GM18507 (cell line): ENCODE measurements around the gene VOPP1.
A peak's percentile ranks its signal among the peaks of the same experiment; 100 is the strongest.

Source experiments
- DNase-seq: peaks from one replicate; pipeline ENCODE4 v3.0.0; 2011; ENCODE audit warnings: low read depth; ENCODE audit not compliant: insufficient read length; ENCODE audit errors: extremely low spot score
- FAIRE-seq: peaks from 2 replicates; lab custom pipeline; 2011; peaks lifted over from hg19 to GRCh38; lab: Jason Lieb, UNC

VOPP1 gene

GRCh38 chr7:55536619-55537457 lies 35.5 kb downstream of the VOPP1 start:
- DNase-seq (no peak), FAIRE-seq (peak; percentile 56)

DNA sequence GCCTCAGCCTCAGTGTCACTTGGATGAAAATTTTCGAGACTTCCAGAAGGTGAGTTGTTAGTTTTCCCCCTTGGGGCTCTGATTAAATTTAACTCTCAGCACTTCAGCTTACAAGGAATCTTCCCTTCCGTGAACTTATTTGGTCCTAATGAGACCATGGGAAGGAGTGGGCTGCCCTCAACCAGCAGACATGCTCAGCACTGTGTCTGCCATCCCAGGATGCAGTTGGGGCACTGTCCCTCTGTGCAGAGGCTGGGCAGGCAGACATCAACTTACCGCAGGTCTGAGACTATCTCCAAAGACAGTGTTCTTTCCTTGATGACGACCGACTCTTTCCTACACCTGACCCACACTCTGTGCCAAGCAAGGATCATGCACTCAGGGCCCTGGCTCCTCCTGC lies 36.7 kb downstream of the VOPP1 start:
- DNase-seq: no peak
- peak; percentile 61 for FAIRE-seq

DNA sequence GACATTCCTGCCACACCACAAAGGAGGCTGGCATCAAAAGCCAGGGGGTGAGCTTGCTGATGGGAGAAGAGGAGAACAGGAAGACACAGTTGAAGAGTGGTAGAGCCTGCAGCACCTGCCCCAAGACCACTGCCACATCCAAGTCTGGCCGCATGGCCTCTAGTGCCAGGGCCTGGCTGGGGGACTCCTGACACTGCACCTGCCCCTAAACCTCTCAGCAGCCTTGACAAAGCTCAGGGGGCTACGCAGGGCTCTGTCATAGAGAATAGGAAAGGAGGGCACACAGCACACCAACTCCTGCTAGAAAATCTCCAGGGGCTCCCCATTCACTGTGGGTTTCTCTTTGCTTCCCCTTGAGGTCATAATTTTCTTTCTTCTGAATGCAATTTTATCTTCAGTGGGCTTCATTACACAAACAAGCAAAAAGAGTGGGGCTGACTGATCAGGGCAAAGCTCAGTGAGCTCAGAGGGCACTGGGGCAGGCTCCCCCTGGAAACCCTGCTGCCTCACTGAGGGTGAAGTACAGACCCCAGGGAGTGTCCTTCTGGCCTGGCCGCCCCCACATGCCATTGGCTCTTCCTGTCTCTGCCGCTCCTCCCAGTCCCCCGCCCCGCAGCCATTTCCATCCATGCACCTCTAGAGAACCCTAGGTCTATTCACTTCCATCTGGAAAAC lies 37.2 kb downstream of the VOPP1 start:
- no peak for DNase-seq
- FAIRE-seq: no peak

- peak; percentile 68 for DNase-seq
- peak; percentile 100 for FAIRE-seq
These were observed 37.9 kb downstream of the VOPP1 start for GRCh38 chr7:55534262-55534915.

DNA sequence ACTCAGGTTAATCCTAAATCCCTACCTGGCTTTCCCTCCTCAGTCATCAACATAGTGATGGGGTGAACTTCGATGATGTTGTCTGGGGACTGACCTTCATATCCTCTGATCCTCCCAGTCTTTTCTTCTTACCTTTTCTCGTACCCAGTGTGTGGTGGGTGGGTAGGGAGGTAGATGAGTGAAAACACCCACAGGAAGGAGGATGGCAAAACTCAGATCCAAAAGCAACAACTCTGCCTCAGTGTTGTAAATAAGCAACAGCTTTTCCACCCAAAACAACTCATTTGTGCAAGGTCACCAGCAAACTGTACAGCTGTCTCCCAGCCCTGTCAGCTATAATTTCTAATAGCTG lies 38.6 kb downstream of the VOPP1 start:
- FAIRE-seq: no peak
- no peak for DNase-seq

DNA sequence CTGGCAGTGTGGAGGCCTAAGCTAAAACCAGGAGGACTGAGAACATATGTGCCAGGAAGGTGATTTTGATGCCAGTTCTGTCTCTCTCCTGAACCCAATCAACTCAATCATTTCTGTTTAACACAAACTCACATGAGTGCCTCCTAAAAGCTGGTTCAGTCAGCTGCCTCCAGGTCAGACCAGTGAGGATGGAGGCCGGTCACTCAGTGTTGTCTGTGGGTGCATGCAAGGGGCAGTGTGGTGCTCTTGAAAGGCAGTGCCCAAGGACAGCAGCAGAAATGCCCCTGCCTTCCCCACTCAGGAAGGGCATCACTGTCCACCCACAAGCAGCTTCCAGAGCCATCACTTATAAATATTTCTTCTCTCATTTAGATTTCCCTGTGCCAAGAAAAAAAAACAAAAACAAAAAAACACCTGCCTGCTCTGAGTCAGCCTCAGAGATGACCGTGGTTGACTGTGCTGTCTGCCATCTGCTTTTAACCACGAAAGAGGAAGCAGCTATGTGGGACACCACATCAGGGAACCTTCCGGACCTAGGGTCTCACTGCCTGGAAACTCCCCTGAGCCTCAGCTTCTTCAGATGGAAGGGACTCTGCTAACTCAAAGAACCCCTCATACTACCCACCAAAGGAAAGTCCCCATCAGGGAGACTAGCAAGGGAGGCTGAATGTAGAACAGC lies 39.1 kb downstream of the VOPP1 start:
- peak; percentile 64 for DNase-seq
- peak; percentile 99 for FAIRE-seq

GRCh38 chr7:55532150-55532917 lies 40.0 kb downstream of the VOPP1 start:
- peak; percentile 88 for FAIRE-seq
- no peak for DNase-seq

GRCh38 chr7:55531536-55531935 lies 40.8 kb downstream of the VOPP1 start:
- DNase-seq (no peak), FAIRE-seq (no peak)

- DNase-seq: no peak
- peak; percentile 56 for FAIRE-seq
These were observed 45.0 kb downstream of the VOPP1 start for GRCh38 chr7:55527307-55527706.

- no peak for DNase-seq
- peak; percentile 58 for FAIRE-seq
These were observed 45.5 kb downstream of the VOPP1 start for GRCh38 chr7:55526770-55527169.

GRCh38 chr7:55526329-55526728 lies 46.0 kb downstream of the VOPP1 start:
- no peak for FAIRE-seq
- DNase-seq: no peak

DNA sequence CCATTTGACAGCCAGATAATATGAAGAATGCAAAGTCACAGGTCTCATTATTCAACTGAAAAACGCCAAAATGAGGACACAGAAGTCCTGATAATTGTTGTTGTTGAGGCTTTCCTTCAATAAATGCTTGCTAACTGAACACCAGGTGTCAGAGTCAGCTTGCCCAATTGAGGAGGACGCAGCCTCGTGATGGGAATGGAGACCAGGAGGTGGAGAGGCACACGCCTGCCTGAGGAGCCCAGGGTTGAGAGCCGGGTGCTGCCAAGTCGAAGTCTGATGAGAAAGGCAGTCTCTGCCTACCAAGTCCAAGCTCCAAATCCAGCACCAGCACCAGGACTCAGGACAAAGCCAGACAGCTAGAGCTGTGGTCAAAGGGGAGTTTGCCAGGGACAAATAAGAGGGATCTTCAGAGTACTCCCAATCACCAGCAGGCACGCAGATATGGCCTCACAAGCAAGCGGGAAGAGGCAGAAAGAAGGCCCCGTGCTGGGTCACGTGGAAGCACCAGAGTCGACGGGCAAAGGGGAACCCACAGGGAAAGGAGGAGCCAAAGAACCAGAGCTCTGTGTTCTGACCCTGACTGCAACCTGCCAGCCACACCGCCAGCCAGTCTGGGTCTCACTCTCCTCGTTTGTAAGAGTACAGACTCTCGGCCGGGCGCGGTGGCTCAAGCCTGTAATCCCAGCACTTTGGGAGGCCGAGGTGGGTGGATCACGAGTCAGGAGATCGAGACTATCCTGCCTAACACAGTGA lies 47.6 kb downstream of the VOPP1 start:
- peak; percentile 41 for FAIRE-seq
- DNase-seq: no peak

GRCh38 chr7:55523366-55523765 lies 48.9 kb downstream of the VOPP1 start:
- no peak for FAIRE-seq

GRCh38 chr7:55521917-55522902 lies 50.1 kb downstream of the VOPP1 start:
- FAIRE-seq: no peak
- no peak for DNase-seq

More at GRCh38 chr7:55523366-55523765, 48.9 kb downstream of the VOPP1 start:
- no peak for DNase-seq

DNA sequence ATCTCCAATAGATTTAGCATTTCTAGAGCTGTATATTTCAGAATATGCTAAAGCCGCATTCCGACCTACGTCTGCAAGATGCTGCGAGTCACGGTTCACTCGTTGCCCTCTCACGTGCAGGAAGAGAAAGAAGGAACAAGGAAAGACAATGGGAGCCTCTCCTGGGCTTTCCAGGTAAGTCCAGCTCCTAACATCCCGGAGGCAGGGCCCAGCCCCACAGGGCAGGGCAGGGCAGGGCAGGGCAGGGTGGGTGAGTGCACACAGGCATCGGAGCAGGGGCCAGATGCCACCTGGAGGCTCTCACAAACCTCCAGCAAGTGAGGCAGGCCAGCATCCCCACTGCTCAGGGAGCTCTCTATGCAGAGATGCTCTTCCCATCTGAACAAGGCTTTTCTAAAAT lies 50.8 kb downstream of the VOPP1 start:
- FAIRE-seq: no peak

DNA sequence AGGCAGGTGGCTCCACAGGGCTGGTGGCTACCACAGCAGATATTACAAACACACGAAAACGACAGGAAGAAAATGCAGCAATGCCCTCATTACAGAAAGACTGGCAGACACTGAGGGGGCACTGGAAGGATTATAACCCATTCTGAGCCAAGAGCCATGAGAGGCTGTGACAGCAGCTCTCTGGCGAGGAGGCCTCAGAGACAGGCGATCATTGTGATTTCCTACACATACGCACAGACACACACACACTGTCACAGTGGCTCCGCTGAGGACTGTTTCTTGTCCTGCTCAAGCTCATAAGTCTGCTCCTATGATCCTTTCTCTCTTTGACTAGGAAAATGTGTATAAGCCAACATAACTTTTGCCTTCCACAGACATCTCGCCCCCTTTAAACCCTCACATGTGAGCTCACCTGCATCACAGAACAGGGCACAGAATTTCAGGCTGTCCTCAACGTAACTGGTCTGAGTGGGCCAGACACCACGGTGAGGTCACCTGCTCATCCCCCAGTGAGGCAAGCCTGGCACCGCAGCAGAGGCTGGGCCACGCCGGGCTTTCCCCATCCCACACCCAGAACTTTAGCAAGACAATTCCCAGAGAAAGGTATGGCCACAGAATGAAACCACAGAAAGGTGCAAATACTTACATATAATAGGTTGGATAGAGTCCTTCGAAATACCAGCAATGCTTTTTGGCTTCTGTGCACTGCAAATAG lies 51.7 kb downstream of the VOPP1 start:
- DNase-seq: no peak

More for the DNA sequence above, 50.8 kb downstream of the VOPP1 start:
- no peak for DNase-seq

GRCh38 chr7:55518836-55519235 lies 53.5 kb downstream of the VOPP1 start:
- FAIRE-seq: no peak
- no peak for DNase-seq

More for the DNA sequence above, 51.7 kb downstream of the VOPP1 start:
- no peak for FAIRE-seq
